ENCODE results near the gene KRT31.
"Not testable (repeated sequence)": the region's sequence is repeated elsewhere in the genome, so short reads cannot be mapped to it uniquely, and the experiment has no call there.

KRT31 gene

DNA sequence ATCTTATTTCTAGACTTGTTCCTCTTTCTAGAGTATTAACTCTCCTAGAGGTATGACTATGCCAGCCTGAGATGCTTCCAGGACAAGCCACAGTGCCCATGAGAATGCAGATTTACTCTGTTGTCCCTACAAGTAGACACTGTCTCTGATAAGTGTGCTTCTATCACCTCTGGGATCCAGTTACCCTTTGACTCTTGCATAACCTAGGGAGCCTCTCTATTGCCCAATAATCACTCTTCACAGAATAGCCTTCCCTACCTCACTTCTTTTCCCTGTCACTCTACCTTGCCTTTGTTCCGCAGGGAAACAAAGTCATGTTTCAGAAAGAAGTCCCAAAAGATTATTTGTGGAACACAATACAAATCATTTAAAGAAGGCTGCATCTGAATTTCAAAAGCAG is 13.7 kb downstream of the KRT31 start:
- DNase-seq: no peak

DNA sequence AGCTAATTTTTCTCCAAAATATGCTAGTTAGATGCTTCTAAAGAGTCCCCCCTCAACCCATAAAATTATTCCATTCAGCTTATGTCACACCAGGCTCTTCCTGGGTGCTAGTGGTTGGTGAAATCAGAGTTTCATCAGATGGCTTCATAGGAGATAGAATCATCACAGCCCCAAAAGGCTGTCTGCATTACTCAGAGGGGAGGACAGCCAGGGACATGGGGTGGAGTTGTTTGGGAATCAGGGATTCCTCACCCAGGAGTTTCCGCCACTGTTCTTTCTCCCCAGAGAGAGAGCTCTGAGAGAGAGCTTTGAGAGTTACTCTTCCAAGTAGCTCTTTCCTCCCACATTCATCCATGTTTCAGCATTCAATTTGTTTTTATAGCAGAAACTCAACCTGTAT is 15.0 kb downstream of the KRT31 start:
- no peak for DNase-seq

DNA sequence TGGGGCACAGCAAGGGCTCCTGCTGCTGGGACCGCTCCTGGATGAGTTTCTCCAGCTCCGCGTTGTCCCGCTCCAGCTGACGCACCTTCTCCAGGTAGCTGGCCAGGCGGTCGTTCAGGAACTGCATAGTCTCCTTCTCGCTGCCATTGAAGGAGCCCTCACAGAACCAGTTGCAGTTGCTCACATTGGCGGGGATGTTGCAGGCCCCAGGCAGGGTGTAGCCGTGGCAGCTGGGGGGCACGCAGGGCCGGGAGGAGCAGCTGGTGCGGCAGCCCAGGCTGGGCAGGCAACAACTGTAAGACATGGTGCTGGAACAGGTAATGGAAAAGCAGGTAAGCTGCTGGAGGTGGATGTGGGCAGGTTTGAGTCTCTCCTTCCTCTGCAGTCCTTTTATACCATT is 15.5 kb downstream of the KRT31 start, which contains the start of gene KRT34:
Gene KRT34, minus strand, starts transcription at position 364 of the 400 bp plus-strand sequence. Its CDS starts 60 bp downstream, at position 304.
- DNase-seq: not testable (repeated sequence)

DNA sequence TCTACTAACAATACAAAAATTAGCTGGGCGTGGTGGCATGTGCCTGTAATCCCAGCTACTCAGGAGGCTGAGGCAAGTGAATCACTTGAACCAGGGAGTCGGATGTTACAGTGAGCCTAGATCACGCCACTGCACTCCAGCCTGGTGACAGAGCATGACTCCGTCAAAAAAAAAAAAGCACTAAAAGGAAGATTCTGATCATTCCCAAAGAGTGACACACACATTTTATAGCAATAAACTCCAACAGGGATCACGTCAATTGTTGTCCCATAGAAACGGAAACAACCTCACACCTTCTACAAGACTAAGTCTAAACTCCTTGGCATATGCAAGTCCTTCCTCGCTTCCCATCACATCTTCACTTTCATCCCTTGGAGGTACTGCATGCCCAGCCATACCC is 17.3 kb downstream of the KRT31 start:
- DNase-seq: peak; percentile 31

DNA sequence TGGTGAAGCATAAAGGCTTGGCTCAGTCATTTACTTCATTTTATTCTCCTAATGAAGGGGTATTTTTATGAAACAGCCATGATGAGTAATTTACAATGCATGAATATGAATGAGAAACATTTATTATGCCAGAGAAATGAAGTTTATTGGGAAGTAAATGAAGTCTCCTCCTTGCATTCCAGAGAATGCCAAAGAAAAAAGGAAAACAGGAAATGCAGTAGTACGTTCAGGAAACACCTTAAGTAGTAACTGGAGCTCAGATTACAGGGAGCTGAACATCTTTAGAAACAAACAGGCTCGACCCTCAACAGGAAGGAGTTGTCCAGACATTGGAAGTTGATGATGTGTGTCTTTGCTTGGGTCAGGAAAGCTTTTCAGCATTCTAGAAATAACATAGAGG is 19.9 kb downstream of the KRT31 start:
- no peak for DNase-seq

DNA sequence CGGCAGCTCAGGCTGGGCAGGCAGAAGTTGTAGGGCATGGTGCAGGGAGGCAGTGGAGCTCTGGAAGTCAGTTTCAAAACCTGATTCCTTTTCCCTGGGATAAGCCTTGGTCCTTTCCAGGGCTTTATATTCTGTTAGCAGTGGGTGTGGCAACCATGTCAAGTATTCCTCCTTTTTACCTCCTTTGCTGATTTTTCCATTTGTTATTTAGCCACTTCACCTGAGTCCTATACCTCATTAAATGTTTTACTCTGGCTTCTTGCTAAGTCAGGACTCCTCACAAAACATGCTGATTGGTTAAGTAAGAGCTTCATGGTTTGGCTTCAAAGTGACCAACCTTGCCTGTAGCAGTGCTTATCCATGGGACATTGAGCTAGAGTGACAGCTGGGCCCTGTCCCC is 27.7 kb downstream of the KRT31 start, which contains the start of gene KRT33B:
Gene KRT33B, minus strand, starts transcription at position 101 of the 400 bp plus-strand sequence. Its CDS starts 63 bp downstream, at position 38.
- no peak for DNase-seq

DNA sequence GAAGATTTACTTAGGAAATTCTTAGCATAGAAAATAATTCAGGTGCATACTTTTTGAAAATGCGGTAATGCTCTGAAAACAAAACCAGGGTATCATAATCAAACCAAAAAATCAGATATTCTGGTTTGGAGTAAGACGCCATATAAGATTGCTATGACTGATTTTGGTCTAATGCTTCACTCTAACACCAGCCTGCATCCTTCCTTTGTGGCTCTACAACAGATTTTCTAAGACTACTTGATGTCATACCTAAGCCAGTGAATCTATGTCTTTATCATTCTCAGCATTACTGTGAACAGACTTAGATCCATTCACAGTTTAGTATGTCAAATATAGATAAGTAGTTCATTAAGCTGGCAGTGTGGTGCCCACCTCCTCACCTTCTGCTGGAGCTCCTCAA is 28.4 kb downstream of the KRT31 start:
- no peak for DNase-seq

DNA sequence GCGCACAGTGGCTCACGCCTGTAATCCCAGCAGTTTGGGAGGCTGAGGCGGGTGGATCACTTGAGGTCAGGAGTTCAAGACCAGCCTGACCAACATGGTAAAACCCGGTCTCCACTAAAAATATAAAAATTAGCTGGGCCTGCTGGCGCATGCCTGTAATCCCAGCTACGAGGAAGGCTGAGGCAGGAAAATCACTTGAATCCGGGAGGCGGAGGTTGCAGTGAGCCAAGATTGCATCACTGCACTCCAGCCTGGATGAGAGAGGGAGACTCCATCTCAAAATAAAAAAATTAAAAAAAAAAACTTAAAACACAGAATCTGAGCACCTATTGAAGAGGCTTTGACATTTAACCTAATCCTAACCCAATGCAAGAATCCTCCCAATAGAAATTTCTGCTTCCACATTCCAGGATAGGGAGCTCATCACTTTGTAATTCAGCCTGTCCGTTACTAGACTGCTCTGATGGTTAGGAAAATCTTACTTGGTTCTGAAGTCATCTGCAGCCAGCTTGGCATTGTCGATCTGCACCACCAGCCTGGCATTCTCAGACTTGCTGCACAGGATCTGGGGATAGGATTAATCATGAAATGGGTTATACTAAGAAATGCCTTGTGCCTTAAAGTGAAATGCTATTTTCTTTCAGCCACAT is 29.9 kb downstream of the KRT31 start:
- peak; percentile 20 for DNase-seq

DNA sequence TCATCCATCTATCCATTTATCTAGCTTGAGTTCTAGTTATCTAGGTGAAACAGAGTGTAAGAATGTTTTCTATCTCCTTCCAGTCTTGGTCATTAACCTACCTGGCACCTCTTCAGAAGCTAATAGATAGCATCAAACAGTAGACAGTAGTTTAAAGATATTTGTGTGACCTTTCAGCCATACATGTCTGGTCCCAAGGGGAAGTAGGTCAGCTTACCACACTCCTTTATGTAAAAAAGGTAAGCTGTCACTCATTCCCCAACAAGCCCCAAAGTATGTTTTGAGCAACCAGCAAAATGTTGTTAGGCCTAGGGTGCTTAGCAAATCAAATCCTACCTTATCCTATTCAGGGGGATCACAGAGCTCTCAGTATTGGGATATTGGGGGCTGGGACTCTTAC is 31.3 kb downstream of the KRT31 start:
- DNase-seq: no peak

DNA sequence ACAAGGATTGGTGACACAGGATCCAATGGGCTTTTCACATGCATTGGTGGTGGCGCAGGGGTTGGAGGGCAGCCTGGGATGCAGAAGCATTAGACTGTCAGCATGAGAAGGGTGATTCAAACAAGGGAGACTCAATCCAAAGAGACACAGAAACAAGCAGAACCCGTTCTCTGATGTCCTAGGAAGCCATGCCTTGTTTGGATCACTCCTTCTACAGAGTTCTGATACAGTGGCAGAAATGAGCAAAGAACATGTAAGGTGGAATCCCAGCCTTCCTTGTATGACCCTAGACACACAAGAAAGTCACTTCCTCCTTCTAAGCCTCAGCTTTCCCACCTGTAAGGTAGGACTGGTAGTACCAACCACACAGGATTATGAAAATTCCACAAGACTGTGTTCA is 33.5 kb downstream of the KRT31 start:
- DNase-seq: no peak

DNA sequence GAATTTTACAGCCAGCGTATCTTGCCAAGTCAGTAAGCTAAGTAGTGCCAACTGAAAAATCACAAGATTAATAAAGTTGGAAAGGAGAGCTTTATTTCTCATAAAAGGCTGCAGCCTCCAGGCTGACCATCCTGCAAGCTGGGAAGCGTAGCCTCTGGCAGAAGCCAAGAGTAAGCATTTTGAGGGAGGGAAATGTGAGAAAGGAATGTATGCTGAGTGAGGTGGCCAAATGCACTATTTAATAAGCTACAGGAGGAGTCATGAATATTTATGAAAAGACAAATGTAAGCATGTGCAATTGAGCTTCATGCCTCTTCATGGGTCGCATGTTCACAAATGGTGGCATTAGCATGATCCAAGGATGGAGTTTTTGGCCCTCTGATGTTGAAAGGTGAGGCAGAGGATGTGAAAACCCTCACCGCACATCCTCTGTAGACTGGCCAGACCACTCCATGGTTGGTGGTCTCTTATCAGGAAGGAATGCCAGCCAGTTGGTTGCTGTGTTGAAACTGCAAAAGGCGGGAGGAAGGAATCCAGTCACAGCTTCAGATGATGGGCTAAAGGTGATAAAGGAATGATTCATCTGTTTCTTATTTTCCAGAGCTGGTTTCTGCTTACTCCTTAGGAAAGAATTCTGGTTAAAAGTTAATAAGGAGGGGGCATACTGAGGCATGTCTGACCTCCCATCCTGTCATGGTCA is 37.0 kb downstream of the KRT31 start:
- DNase-seq: no peak

DNA sequence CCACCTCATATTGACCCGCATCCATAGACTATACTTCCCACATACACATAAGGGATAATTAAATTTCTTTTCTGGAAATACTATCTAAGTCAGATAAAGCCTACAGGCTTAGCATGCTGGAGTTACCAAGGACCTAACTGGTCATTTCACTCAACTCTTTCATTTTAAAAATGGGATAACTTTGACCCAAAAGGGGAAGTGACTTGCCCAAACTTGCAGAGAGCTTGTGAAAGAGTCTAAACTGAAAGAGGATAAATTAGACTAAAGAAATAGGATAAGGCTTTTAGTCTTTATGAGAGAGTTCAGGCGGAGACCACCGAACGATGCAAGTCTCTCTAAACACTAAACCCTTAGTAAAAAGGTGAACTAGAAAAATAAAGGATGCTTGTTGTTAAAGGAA is 42.9 kb downstream of the KRT31 start:
- DNase-seq: no peak

DNA sequence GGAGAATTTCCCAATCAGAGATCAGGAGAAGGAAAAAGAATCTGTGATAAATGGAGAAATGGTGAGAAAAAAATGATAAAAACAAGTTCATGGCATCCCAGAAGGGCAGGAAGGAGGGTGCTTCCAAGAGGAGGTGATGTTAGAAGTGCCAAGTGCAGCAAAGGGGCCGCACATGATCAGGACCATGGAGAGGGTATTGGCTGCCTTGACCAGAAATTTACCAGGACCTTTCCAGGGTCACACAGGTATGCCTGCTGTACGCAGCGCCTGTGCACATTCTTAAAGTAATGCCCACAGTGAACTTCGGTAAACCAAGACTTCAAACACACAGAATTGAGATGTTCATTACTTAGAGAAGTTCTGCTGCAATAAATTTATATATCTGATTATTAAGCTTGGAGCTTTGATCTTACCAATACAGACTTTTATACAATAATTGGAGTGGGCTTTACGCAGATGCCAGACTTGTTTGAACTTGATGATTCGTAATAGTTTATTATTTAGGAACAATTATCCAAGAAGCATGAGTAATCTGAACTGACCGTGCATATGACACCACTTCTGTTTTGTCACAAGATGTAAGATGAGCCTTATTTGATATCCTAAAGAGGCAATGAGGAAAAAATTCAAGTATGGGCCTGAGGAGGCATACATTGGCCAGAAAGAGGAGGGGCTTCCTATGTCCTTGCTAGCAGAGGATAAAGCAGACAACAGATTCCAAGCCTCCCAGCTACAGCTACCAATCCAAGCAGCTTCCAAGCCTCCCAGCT is 44.6 kb downstream of the KRT31 start:
- no peak for DNase-seq

DNA sequence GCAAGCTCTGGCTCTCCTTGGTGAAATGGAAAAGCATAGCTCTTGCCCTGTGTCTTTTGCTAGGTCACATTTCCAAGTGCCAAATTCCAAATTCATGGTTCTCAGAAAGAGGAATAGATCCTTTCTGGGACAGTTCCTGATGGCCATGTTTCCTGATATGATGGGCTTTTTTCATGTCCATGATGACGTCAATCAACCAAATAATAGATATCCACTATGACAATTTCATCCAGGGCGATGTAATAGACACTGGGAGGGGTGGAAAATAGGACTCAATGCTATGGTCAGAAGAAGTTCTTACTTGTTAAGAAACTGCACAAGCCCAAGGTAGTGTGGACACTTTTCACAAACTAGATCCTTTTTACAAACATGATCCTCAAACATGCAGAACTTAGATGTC is 46.2 kb downstream of the KRT31 start:
- DNase-seq: no peak

DNA sequence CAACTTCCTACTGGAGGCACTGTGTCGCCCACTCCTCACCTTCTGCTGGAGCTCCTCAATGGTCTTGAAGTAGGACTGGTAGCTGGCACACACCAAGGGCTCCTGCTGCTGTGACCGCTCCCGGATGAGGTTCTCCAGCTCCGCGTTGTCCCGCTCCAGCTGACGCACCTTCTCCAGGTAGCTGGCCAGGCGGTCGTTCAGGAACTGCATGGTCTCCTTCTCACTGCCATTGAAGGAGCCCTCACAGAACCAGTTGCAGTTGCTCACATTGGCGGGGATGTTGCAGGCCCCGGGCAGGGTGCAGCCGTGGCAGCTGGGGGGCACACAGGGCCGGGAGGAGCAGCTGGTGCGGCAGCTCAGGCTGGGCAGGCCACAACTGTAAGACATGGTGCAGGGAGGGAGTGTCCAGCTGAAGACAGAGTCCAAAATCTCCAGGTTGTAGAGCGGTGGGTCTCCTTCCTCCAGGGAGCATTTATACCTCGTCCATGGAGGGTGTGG is 47.0 kb downstream of the KRT31 start, which contains the start of gene KRT33A:
Gene KRT33A, minus strand, starts transcription at position 448 of the 498 bp plus-strand sequence. Its CDS starts 61 bp downstream, at position 387.
- not testable (repeated sequence) for DNase-seq

DNA sequence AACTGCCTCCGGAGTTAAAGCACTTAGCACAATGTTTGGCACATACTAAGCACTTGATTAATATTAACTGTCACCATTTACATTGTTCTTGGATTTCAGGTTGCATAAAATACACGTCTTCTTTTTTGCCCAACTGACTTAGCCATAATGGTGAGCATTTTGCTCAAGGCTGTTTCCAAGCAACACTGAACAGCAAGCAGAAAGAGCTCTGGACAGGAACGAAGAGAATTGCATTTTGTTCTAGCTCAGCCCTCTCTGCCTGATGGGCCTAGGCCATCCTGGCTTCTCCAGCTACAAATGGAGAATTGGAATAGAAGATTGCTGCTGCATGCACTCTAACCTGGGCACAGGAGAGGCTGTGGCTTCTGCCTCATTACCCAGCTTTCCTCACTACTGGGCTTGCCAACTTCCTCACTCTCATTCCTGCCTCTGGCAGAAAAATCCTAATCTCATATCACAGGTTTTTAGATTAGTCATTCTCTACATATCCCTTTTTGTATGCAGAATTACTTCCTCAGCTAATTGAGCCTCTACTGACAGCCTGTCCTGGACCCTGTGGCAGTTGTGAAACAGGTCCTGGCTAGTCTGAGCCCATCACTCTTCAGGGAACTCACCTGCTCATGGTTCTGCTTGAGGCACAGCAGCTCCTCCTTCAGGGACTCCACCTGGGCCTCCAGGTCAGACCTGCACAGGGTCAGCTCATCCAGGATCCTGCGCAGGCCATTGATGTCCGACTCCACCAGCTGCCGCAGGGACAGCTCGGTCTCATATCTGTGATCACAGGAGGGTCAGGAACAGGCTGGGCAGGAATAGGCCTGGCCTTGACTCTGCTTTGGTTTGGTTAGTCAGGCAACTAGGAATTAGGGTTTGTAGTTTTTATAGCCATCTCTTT is 49.3 kb downstream of the KRT31 start:
- DNase-seq: no peak

DNA sequence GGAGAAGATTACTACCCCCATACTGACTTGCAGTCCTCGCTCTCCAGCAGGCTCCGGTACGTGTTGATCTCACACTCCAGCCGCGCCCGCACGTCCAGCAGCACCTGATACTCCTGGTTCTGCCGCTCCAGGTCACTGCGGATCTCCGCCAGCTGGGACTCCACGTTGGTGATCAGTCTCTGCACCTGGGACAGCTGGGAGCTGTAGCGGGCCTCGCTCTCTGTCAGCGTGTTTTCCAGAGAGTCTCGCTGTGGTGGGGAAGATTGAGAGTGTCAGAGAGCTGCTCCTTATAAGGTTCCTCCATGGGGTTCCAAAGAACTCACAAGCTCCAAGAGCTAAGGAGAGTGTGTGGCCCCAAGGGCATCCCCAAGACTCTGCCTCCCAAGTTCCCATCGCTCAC is 51.0 kb downstream of the KRT31 start:
- DNase-seq: not testable (repeated sequence)

DNA sequence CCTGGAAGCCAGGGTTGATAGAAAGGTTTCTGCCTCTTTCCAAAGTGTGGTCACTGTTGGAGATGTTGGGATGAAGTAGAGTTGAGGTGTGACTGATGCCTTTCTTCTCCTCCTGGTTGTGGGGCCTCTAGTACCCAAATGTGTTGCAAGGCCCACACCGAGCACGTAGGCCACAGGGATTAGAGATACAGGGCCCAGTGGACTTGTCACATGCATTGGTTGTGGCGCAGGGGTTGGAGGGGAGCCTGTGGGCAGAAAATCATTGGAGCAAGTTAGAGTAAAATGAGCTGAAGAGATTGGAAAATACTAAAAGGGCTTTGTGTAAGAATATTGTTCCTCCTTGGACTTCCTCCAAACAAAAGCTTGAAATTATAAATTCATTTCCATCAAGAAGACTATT is 51.4 kb downstream of the KRT31 start:
- no peak for DNase-seq

Measured in GOT3 (cell line).